ENCODE results near the gene MAK. TPM values are rescaled to one million over a fixed set of nuclear protein-coding genes. Genes with fewer than 3 reads are reported as not detected.
"Not testable (repeated sequence)": the region's sequence is repeated elsewhere in the genome, so short reads cannot be mapped to it uniquely, and the experiment has no call there.

MAK gene
- total RNA-seq, 1 donor from 2014 or later = 0.40 TPM

GRCh38 chr6:10742251-10742650 is 96.1 kb downstream of the MAK start:
- no peak for ATAC-seq
- intact Hi-C loops (cut with DNase I) = loop anchor here (10.0 kb wide), 1 partner anchor 47 kb away; the partner anchor contains the start of genes C6orf52 and PAK1IP1
- DNase-seq (ENCODE audit: low spot score) = no peak

GRCh38 chr6:10741643-10742042 is 96.7 kb downstream of the MAK start:
- not testable (repeated sequence) for DNase-seq (ENCODE audit: low spot score); ATAC-seq
- intact Hi-C loops (cut with DNase I) = loop anchor here (10.0 kb wide), 1 partner anchor 47 kb away; the partner anchor contains the start of genes C6orf52 and PAK1IP1

GRCh38 chr6:10740061-10740460 is 98.3 kb downstream of the MAK start:
- no peak for DNase-seq (ENCODE audit: low spot score)
- intact Hi-C loops (cut with DNase I) = loop anchor here (10.0 kb wide), 1 partner anchor 45 kb away; the partner anchor contains the start of genes C6orf52 and PAK1IP1
- ATAC-seq = no peak

- ATAC-seq = no peak
- intact Hi-C loops (cut with DNase I) = no loop called here
- DNase-seq (ENCODE audit: low spot score) = no peak
These were observed 101.6 kb downstream of the MAK start for GRCh38 chr6:10736731-10737130.

GRCh38 chr6:10733863-10734262 is 104.5 kb downstream of the MAK start:
- intact Hi-C loops (cut with DNase I) = no loop called here
- DNase-seq (ENCODE audit: low spot score) = no peak
- ATAC-seq = no peak

- ATAC-seq (no peak), DNase-seq (ENCODE audit: low spot score) (no peak)
- intact Hi-C loops (cut with DNase I) = no loop called here
These were observed 105.1 kb downstream of the MAK start for GRCh38 chr6:10733151-10733715.

GRCh38 chr6:10730254-10730653 is 108.1 kb downstream of the MAK start:
- DNase-seq (ENCODE audit: low spot score) (no peak), ATAC-seq (no peak)
- intact Hi-C loops (cut with DNase I) = no loop called here

- ATAC-seq = no peak
- intact Hi-C loops (cut with DNase I) = no loop called here
These were observed 112.6 kb downstream of the MAK start for GRCh38 chr6:10725716-10726115.

GRCh38 chr6:10725044-10725443 is 113.3 kb downstream of the MAK start:
- no peak for DNase-seq (ENCODE audit: low spot score)
- intact Hi-C loops (cut with DNase I) = no loop called here
- ATAC-seq = no peak

More at GRCh38 chr6:10725716-10726115, 112.6 kb downstream of the MAK start:
- DNase-seq (ENCODE audit: low spot score) = no peak

GRCh38 chr6:10723567-10723881 is 114.8 kb downstream of the MAK start:
- DNase-seq (ENCODE audit: low spot score) = no peak
- intact Hi-C loops (cut with DNase I) = no loop called here
- ATAC-seq = peak; percentile 0

- ATAC-seq = peak; percentile 99
- DNase-seq (ENCODE audit: low spot score) = peak; percentile 99
- intact Hi-C loops (cut with DNase I) = no loop called here
These were observed 115.3 kb downstream of the MAK start, which contains the start of gene TMEM14C for GRCh38 chr6:10722820-10723566. Gene TMEM14C (plus strand): TSS chr6:10723070. CDS start chr6:10724614, 1,544 bp downstream.

- intact Hi-C loops (cut with DNase I) = no loop called here
- DNase-seq (ENCODE audit: low spot score) = no peak
- no peak for ATAC-seq
These were observed 115.8 kb downstream of the MAK start for GRCh38 chr6:10722570-10722819.

GRCh38 chr6:10721850-10722569 is 116.3 kb downstream of the MAK start:
- DNase-seq (ENCODE audit: low spot score) = no peak
- intact Hi-C loops (cut with DNase I) = no loop called here
- no peak for ATAC-seq

- DNase-seq (ENCODE audit: low spot score); ATAC-seq; intact Hi-C loops (cut with DNase I): not testable (repeated sequence)
These were observed 117.1 kb downstream of the MAK start for GRCh38 chr6:10720960-10721849.

GRCh38 chr6:10720265-10720959 is 117.9 kb downstream of the MAK start:
- intact Hi-C loops (cut with DNase I) = no loop called here
- peak; percentile 64 for DNase-seq (ENCODE audit: low spot score)
- no peak for ATAC-seq

- intact Hi-C loops (cut with DNase I) = no loop called here
- peak; percentile 67 for DNase-seq (ENCODE audit: low spot score)
- ATAC-seq = no peak
These were observed 118.4 kb downstream of the MAK start for GRCh38 chr6:10719964-10720264.

GRCh38 chr6:10719296-10719963 is 118.9 kb downstream of the MAK start:
- intact Hi-C loops (cut with DNase I) = no loop called here
- no peak for ATAC-seq
- no peak for DNase-seq (ENCODE audit: low spot score)

- intact Hi-C loops (cut with DNase I) = no loop called here
- no peak for DNase-seq (ENCODE audit: low spot score)
- ATAC-seq = no peak
These were observed 124.4 kb downstream of the MAK start for GRCh38 chr6:10713962-10714361.
